HG02763 (cell line): ENCODE measurements around the gene SHISA7.

ENCODE experiments used
- ATAC-seq: cut with Tn5 transposase; IDR thresholded peaks from one replicate; pipeline ENCODE4 v1.9.1; 2021; ENCODE audit warnings: mild to moderate bottlenecking, moderate library complexity; ENCODE audit not compliant: unreplicated experiment

Gene SHISA7

GRCh38 chr19:55464039-55464661, 21.1 kb upstream of the SHISA7 start:
- no peak for ATAC-seq

- no peak for ATAC-seq
Observed at GRCh38 chr19:55463583-55464031, 20.5 kb upstream of the SHISA7 start.

DNA sequence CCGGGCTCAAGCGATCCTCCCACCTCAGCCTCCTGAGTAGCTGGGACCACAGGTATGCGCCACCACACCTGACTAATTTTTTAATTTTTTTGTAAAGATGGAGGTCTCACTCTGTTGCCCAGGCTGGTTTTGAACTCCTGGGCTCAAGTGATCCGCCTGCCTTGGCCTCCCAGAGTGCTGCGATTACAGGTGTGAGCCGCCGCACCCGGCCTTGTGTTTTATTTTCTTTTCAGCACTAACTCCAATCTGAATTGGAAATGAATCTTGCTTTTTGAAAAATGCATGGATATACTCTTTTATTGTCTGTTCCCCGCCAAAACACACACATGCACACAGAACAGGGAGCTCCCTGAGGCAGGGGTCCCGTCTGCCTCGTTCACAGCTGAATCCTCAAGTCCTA, 19.6 kb upstream of the SHISA7 start:
- ATAC-seq, result no peak

DNA sequence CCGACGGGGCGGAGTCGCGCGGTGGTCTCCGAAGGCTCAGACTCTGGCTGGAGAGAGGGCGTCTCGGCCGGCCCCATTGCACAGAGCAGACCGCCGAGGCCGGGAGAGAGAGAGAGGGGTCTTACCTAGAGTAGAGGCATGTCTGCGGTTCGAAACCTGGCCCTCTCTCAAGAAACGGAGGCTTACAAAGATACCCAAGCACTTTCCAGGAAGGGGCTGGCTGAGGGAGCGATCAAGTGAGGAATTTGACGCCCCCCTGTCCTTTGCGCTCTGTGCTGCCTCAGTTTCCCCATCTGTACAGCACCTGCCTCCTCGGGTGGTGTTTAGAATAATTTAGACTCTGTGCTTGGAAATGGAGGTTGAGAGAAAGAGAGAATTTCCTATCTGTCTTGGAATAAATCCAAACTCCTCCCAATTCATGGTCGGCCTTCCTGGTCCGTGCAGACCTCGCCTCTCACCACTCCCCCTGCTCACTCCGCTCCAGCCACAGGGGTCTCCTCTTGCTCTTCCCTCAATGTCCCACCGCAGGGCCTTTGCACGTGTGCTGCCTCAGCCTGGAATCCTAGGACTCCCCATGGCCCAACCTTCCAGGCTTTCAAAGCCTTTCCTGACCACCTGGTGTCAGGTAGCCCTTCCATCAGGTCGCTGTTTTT, 19.0 kb upstream of the SHISA7 start:
- ATAC-seq, result no peak

DNA sequence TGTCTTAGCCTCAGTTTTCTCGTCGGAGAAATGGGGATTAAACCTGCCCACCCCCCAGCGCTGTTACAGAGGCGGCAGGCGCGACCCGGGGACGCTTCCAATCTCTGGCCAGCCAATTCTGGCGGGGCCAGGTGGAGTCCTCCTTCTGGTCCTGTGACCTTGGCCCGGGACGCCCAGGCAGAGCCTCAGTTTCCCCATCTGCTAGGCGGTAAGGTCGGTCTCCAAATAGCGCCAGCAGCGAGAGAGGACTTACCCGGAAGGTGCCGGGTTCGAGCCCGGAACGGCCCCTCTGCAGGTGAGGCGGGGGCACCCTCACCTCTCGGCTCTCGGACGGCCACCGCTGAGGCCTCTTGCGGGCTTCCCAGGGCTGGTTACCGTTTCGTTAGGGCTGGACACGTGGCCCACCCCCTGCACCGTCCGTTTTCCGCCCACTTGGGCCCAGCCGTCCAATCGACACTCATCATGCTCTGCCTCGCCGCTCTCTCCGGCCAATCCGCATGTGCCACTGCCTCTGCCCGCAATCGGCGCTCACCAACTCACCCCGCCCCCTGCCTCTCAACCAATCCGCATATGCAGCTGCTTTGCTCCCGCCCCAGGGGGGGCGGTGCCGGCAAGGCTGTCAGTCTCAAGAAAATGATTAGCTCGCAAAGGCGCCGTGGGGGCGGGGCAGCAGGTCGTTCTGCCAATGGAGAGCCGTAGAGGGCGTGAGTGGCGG, 18.3 kb upstream of the SHISA7 start, which contains the start of gene ISOC2:
TSS of gene ISOC2 (minus strand) at position 384 of the 715 bp plus-strand sequence. CDS start 5,156 bp downstream, outside the sequence.
- peak; percentile 95 for ATAC-seq

GRCh38 chr19:55460670-55461258, 17.7 kb upstream of the SHISA7 start:
- ATAC-seq, result no peak

DNA sequence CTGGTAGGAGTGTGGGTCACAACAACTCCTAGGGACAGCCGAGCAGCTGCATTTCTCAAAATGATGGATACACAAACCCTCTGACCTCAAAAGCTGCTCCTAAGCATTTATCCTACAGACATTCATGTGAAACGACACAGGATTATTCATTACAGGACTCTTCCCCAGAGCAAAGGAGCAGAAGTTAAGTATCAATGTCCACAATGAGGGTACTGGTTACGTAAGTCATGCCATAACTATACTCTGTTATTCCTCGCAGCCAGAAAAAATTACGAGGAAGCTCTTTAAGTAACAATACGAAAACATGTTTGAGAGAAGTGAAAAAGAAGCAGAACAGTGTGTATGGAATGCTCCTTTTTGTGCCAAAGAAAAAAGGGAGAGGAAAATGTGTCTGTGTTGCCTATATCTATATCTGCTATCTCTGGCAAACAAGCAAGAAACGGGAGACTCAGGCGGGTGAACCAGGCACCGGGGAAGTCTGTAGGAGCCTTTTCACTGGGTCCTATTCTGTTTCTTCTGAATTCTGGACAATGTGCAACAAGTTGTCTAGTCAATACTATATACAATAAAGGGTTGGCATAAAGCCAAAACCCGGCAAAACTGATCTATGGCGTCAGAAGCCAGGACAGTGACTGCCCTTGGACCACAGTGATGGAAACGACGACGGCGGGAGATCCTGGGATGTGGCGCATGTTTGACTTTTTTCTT, 17.0 kb upstream of the SHISA7 start:
- ATAC-seq, result no peak

- ATAC-seq, result no peak
Observed at GRCh38 chr19:55459551-55459949, 16.4 kb upstream of the SHISA7 start.

- ATAC-seq, result no peak
Observed at GRCh38 chr19:55457683-55458457, 14.8 kb upstream of the SHISA7 start.

DNA sequence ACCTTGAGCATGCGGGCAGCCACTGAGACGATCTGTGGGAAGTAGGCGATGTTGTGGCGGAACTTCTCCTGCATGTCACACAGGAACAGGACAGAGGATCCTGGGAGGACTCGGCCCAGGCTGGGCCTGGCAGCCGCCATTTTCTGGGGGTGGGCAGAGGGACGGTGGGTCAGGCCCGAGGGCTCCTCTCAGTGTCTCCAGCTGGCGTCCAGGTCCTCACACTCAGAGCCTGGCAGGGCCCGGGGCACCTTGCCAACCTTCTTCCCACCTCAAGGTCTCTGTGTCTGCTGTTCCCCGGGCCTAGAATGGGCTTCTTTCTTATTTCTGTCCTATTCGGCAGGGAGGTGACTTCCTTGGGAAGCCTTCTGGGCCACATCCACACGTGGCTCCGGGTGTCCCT, 13.2 kb upstream of the SHISA7 start:
- ATAC-seq, result no peak

- no peak for ATAC-seq
Observed at GRCh38 chr19:55455576-55456235, 12.6 kb upstream of the SHISA7 start.

DNA sequence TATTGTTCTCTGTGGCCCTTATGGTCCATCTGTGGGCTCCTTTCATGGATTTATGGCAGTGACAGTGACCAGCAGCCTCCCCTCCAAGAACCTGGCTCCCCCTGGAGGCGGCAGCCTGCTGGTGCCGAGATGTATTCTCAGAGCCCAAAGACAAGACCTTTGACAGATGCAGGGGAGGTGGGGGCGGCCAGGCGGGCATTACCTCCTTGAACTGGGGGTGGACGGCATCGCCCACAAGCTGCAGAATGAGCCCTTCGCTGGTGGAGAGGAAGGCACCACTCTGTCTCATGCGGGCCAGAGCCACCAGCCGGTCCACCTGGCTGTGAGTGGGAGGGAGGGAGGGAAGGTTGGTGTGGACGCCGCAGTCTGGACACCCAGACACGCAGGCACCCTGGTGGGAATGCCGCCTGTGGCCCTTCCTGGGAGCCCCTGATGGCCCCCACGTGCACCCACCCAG, 11.7 kb upstream of the SHISA7 start:
- ATAC-seq, result no peak

DNA sequence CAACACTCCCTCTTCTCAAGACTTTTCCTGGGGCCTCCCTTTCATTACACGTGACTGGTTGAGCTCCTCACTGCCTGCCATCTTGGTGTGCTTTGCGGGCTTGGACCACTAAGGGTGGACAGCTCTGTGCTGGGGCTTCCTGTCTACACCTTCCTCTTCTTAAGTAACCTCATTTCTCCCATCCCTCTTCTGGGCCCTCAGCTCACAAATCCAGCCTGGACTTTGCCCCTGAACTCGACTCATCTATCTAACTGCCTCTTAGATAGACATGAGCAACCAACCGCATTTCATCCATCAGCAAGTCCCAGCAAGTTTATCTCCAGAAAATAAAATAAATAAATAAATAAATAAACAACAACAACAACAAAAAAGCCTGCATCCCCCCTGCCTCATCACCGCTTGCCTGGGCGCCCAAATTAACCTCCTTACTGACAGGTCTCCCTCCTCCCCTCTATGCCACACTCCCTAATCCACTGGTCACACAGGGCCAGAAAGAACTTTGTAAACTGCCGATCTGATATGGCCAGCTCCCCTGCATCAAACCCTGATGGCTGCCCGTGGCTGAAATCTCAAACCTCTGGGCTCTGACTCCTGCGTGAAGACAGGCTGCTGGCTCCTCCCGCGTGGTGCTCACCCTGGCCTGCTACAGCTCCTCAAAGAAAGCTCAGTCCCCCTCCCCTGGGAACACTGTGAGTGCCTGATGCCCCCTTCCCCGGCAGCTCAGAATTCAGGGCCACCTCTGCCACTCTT, 10.6 kb upstream of the SHISA7 start:
- no peak for ATAC-seq

DNA sequence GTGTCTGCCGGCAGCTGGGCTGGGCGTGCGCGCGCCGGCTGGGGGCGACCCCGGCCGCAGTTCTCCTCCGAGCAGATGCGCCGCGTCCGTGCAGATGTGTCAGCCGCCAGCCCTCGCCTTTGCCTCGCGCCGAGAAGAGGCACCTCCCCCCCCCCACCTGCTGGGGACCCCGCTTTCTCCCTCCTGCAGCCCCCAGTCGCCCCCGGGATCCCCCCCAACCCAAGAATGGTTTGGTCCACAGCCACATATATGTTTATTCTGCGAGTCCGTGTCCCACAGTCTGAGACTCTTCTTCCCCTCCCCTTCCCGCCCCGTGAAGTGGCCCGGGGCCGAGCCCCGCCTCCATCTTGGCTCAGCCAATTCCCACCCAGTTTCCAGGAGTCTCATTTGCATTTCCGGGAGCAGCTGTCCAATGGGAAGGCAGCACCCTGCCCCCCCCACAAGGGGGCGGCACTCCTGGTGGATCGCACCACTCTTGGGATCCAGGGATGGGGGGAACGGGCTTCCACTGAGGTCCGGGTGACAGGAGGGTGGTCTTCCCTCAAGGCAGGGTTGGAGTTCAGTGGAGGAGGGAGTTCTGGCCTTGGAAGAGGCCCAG, 9.7 kb upstream of the SHISA7 start:
- ATAC-seq, result no peak

GRCh38 chr19:55451965-55452748, 9.1 kb upstream of the SHISA7 start:
- no peak for ATAC-seq

- ATAC-seq, result no peak
Observed at GRCh38 chr19:55451163-55451964, 8.3 kb upstream of the SHISA7 start.

DNA sequence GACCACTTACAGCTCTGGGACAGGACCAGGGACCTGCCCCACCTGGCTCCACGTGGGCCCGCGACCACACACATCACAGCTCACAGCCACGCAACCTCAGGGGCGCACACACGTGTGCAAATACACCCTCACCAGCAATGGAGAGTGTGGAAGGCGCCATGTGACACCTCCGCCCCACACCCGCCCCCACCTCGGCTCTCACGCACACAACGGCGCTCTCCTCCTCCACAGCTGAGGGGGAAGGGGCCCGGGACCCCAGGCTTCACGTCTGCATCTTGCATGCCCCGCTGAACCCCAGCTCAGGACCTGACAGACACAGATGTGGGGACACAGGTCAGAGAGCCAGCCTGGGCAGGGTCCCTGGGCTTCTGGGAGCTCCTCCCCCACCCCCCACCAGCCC, 6.4 kb upstream of the SHISA7 start:
- no peak for ATAC-seq
